IPS-18a (cell line): ENCODE data around the gene SLCO1C1.
"Not testable (repeated sequence)": the region's sequence is repeated elsewhere in the genome, so short reads cannot be mapped to it uniquely, and the experiment has no call there.

Experiments used
- H3K27ac ChIP-seq: one replicate; pipeline ENCODE4 v1.5.1; 2013; ENCODE audit warnings: low read length
- H3K27me3 ChIP-seq: one replicate; pipeline ENCODE4 v1.6.1; 2013; ENCODE audit warnings: mild to moderate bottlenecking, low read length; ENCODE audit not compliant: control insufficient read depth, insufficient read depth
- H3K36me3 ChIP-seq: one replicate; pipeline ENCODE4 v1.6.1; 2013; ENCODE audit warnings: low read depth, low read length; ENCODE audit not compliant: control insufficient read depth
- H3K4me1 ChIP-seq: one replicate; pipeline ENCODE4 v1.6.1; 2013; ENCODE audit warnings: low read depth, low read length; ENCODE audit not compliant: control insufficient read depth
- H3K4me3 ChIP-seq: one replicate; pipeline ENCODE4 v1.5.1; 2013; ENCODE audit warnings: low read length
- H3K9ac ChIP-seq: one replicate; pipeline ENCODE4 v1.6.1; 2013; ENCODE audit warnings: mild to moderate bottlenecking, low read length, moderate library complexity
- H3K9me3 ChIP-seq: one replicate; pipeline ENCODE4 v1.6.1; 2013; ENCODE audit warnings: low read depth, low read length; ENCODE audit not compliant: control insufficient read depth

SLCO1C1 gene

GRCh38 chr12:20718294-20718693 lies 23.2 kb downstream of the SLCO1C1 start:
- Histone ChIP-seq H3K27me3 (no peaks in the 10 kb centered on the region), H3K9ac (no peak overlapping the region), H3K36me3 (no peaks in the 10 kb centered on the region), H3K4me1 (peaks cover 6% of the 10 kb centered on the region), H3K27ac (no peak overlapping the region), H3K4me3 (no peak overlapping the region), H3K9me3 (no peaks in the 10 kb centered on the region)

GRCh38 chr12:20722142-20722541 lies 27.0 kb downstream of the SLCO1C1 start:
- no peaks in the 10 kb centered on the region for H3K4me1 ChIP-seq
- H3K36me3 ChIP-seq: no peaks in the 10 kb centered on the region
- H3K27me3 ChIP-seq: no peaks in the 10 kb centered on the region
- H3K4me3 ChIP-seq: no peak overlapping the region
- H3K9ac ChIP-seq: no peak overlapping the region
- no peaks in the 10 kb centered on the region for H3K9me3 ChIP-seq
- no peak overlapping the region for H3K27ac ChIP-seq

DNA sequence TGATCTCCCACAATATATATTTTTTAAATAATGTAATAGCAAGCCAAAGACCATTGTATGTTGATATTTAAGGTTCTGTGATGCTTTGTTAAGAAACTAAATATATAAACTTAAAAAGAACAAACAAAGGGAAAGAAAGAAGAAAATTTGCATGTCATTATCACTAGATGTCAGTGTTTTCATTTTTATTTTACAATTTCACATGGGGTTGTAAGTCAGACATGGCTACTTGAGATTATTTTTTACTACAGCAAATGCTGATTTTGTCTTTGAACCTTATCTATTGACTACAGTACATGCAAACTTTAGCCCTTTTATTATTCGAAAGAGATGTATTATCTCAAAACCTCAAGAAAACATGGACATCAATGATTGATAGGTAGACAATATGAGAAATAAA lies 36.1 kb downstream of the SLCO1C1 start:
- H3K4me3 ChIP-seq: no peak overlapping the region
- no peak overlapping the region for H3K27ac ChIP-seq
- no peaks in the 10 kb centered on the region for H3K27me3 ChIP-seq
- H3K9ac ChIP-seq: no peak overlapping the region
- no peaks in the 10 kb centered on the region for H3K36me3 ChIP-seq
- no peaks in the 10 kb centered on the region for H3K9me3 ChIP-seq
- H3K4me1 ChIP-seq: no peaks in the 10 kb centered on the region

- Histone ChIP-seq H3K27ac (no peak overlapping the region), H3K9ac (no peak overlapping the region), H3K4me3 (no peak overlapping the region), H3K27me3 (no peaks in the 10 kb centered on the region), H3K9me3 (no peaks in the 10 kb centered on the region), H3K36me3 (no peaks in the 10 kb centered on the region), H3K4me1 (no peaks in the 10 kb centered on the region)
Measured at GRCh38 chr12:20740972-20741371, 45.8 kb downstream of the SLCO1C1 start.

- no peaks in the 10 kb centered on the region for H3K36me3 ChIP-seq
- no peaks in the 10 kb centered on the region for H3K4me1 ChIP-seq
- H3K9me3 ChIP-seq: no peaks in the 10 kb centered on the region
- no peak overlapping the region for H3K4me3 ChIP-seq
- H3K27me3 ChIP-seq: no peaks in the 10 kb centered on the region
- no peak overlapping the region for H3K27ac ChIP-seq
- no peak overlapping the region for H3K9ac ChIP-seq
Measured at GRCh38 chr12:20748198-20748597, 53.1 kb downstream of the SLCO1C1 start.

GRCh38 chr12:20751046-20751445 lies 55.9 kb downstream of the SLCO1C1 start:
- no peak overlapping the region for H3K27ac ChIP-seq
- no peaks in the 10 kb centered on the region for H3K9me3 ChIP-seq
- no peaks in the 10 kb centered on the region for H3K27me3 ChIP-seq
- no peak overlapping the region for H3K4me3 ChIP-seq
- H3K36me3 ChIP-seq: no peaks in the 10 kb centered on the region
- H3K9ac ChIP-seq: no peak overlapping the region
- no peaks in the 10 kb centered on the region for H3K4me1 ChIP-seq

GRCh38 chr12:20777420-20777819 lies 82.3 kb downstream of the SLCO1C1 start:
- Histone ChIP-seq H3K27me3 (no peaks in the 10 kb centered on the region), H3K4me1 (no peaks in the 10 kb centered on the region), H3K36me3 (no peaks in the 10 kb centered on the region), H3K27ac (no peak overlapping the region), H3K9me3 (no peaks in the 10 kb centered on the region), H3K4me3 (no peak overlapping the region), H3K9ac (no peak overlapping the region)

DNA sequence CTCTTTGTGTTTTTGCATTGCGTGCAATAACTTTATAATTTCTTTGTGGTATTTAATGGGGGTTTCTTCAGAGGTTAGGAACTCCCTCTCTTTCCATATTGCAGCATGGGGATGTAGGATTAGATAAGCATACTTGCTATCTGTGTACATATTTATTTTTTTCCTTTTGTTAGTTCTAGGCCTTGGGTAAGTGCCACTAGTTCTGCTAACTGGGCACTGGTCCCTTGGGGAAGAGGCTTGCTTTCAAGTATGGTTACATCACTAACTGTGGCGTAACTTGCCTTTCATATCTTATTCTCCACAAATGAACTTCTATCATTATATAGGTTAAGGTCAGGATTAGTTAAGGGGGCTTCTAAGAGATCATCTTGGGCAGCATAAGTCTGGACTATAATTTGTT lies 83.8 kb downstream of the SLCO1C1 start:
- Histone ChIP-seq H3K27me3 (no peaks in the 10 kb centered on the region), H3K4me3 (no peak overlapping the region), H3K36me3 (no peaks in the 10 kb centered on the region), H3K9ac (no peak overlapping the region), H3K4me1 (no peaks in the 10 kb centered on the region), H3K27ac (no peak overlapping the region), H3K9me3 (no peaks in the 10 kb centered on the region)

GRCh38 chr12:20779971-20780370 lies 84.8 kb downstream of the SLCO1C1 start:
- not testable (repeated sequence) for H3K36me3 ChIP-seq, H3K4me3 ChIP-seq, H3K27me3 ChIP-seq, H3K9me3 ChIP-seq, H3K4me1 ChIP-seq, H3K27ac ChIP-seq, H3K9ac ChIP-seq

DNA sequence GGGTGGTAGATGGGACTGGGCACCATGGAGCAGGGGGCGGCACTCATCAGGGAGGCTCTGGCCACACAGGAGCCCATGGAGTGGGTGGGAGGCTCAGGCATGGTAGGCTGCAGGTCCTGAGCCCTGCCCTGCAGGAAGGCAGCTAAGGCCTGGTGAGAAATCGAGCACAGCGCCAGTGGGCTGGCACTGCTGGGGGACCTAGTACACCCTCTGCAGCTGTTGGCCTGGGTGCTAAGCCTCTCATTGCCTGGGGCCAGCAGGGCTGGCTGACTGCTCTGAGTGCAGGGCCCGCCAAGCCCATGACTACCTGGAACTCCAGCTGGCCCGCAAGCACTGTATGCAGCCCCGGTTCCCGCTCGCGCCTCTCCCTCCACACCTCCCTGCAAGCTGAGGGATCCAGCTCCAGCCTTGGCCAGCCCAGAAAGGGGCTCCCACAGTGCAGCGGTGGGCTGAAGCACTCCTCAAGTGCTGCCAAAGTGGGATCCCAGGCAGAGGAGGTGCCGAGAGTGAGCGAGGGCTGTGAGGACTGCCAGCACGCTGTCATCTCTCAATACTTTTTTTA lies 88.7 kb downstream of the SLCO1C1 start:
- H3K27me3 ChIP-seq, H3K4me3 ChIP-seq, H3K36me3 ChIP-seq: not testable (repeated sequence)

DNA sequence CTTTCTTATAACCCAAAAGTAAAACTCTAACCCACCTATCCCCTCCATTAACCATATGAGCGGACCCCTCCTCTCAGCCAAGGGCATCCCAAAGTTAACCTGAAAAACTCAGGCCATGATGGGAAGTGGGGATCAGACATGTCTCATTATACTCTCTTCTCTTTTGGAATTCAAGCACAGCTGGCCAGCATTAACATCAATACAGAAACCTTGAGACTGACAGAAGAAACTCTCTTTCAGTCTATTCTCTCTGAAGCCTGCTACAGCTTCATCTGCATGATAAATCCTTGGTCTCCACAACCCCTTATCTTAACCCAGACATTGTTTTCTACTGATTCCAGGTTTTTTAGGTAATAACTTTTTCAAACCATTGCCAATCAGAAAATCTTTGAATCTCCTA lies 97.8 kb downstream of the SLCO1C1 start:
- H3K4me3 ChIP-seq: no peak overlapping the region
- no peak overlapping the region for H3K27ac ChIP-seq
- H3K9me3 ChIP-seq: peaks cover 3% of the 10 kb centered on the region
- H3K4me1 ChIP-seq: no peaks in the 10 kb centered on the region
- no peak overlapping the region for H3K9ac ChIP-seq
- no peaks in the 10 kb centered on the region for H3K36me3 ChIP-seq
- no peaks in the 10 kb centered on the region for H3K27me3 ChIP-seq

More for the DNA sequence above, 88.7 kb downstream of the SLCO1C1 start:
- not testable (repeated sequence) for H3K9ac ChIP-seq, H3K4me1 ChIP-seq, H3K9me3 ChIP-seq, H3K27ac ChIP-seq

- Histone ChIP-seq H3K4me1 (no peaks in the 10 kb centered on the region), H3K9ac (no peak overlapping the region), H3K9me3 (no peaks in the 10 kb centered on the region), H3K27ac (no peak overlapping the region), H3K4me3 (no peak overlapping the region), H3K27me3 (no peaks in the 10 kb centered on the region), H3K36me3 (no peaks in the 10 kb centered on the region)
Measured at GRCh38 chr12:20798554-20798953, 103.4 kb downstream of the SLCO1C1 start.
